SK-N-SH (cell line): ENCODE results near the gene CASKIN1. TPM values are rescaled to one million over a fixed set of nuclear protein-coding genes. Genes with fewer than 3 reads are reported as not detected.

Experiments used
- CTCF ChIA-PET: fragments of 300-600, 350-600 bp; formaldehyde crosslinking; extraction: SDS; loops from one replicate; lab custom pipeline; 2021; lab: Yijun Ruan, JAX
- POLR2A ChIA-PET: fragments of 350-600 bp; sonication (Branson Sonifier 250); formaldehyde crosslinking; extraction: SDS; loops from one replicate; lab custom pipeline; 2020; ENCODE audit warnings: antibody characterized with exemption, inconsistent platforms; lab: Yijun Ruan, JAX
- DNase-seq: peaks from one replicate; pipeline ENCODE4 v3.0.0; 2012
- H2AFZ ChIP-seq: fragments of 200-600 bp; sonication (generic); 2 replicates; pipeline ENCODE4 v1.8.1; 2016; ENCODE audit warnings: antibody characterized with exemption, mild to moderate bottlenecking, low read depth
- H3F3A ChIP-seq: fragments of 200-600 bp; sonication (generic); replicated peaks from 2 replicates; pipeline ENCODE3; 2016; ENCODE audit warnings: antibody characterized with exemption, mild to moderate bottlenecking; ENCODE audit not compliant: insufficient read depth
- H3K27ac ChIP-seq, 2 experiments: fragments of 200-500 bp in 1 of 2; fragments of 200-600 bp in 1 of 2; sonication (Bioruptor generic) in 1 of 2; sonication (generic), shearing (Covaris generic) in 1 of 2; 2 replicates each; pipeline versions ENCODE4 v1.5.1 to v1.6.1; 2014 to 2016; ENCODE audit warnings: low read depth in 2 of 2, inconsistent platforms in 1 of 2, low read length in 1 of 2, mild to moderate bottlenecking in 1 of 2, mixed read lengths in 1 of 2
- H3K27me3 ChIP-seq: fragments of 200-600 bp; sonication (generic), shearing (Covaris generic); 2 replicates; pipeline ENCODE4 v1.6.1; 2016; ENCODE audit warnings: mixed run types; ENCODE audit not compliant: insufficient read depth
- H3K36me3 ChIP-seq, 2 experiments: fragments of 200-500 bp in 1 of 2; fragments of 200-600 bp in 1 of 2; sonication (Bioruptor generic) in 1 of 2; sonication (generic) in 1 of 2; replicated peaks in 1 of 2; 2 replicates each; pipeline versions ENCODE3 to v1.5.1; 2014 to 2016; ENCODE audit warnings: low read length in 1 of 2, mild to moderate bottlenecking in 1 of 2; ENCODE audit not compliant: insufficient read depth in 2 of 2, control insufficient read depth in 1 of 2
- H3K4me1 ChIP-seq, 2 experiments: fragments of 200-500 bp in 1 of 2; fragments of 200-600 bp in 1 of 2; sonication (Bioruptor generic) in 1 of 2; sonication (generic), shearing (Covaris generic) in 1 of 2; 2 replicates each; pipeline versions ENCODE4 v1.5.1 to v1.6.1; 2014 to 2016; ENCODE audit warnings: low read depth in 1 of 2, low read length in 1 of 2, mixed run types in 1 of 2; ENCODE audit not compliant: insufficient read depth in 2 of 2, control insufficient read depth in 1 of 2
- H3K4me2 ChIP-seq: fragments of 200-600 bp; sonication (generic), shearing (Covaris generic); 2 replicates; pipeline ENCODE4 v1.6.1; 2017; ENCODE audit warnings: mixed run types
- H3K4me3 ChIP-seq, 2 experiments: fragments of 200-500 bp in 1 of 2; fragments of 200-600 bp in 1 of 2; sonication (Bioruptor generic) in 1 of 2; sonication (generic), shearing (Covaris generic) in 1 of 2; 2 replicates each; pipeline versions ENCODE4 v1.5.1 to v1.8.1; 2014 to 2016; ENCODE audit warnings: low read depth in 2 of 2, inconsistent platforms in 1 of 2, low read length in 1 of 2, mild to moderate bottlenecking in 1 of 2, mixed read lengths in 1 of 2, moderate library complexity in 1 of 2
- H3K79me2 ChIP-seq: fragments of 200-600 bp; sonication (generic); 2 replicates; pipeline ENCODE4 v1.8.1; 2017; ENCODE audit warnings: mild to moderate bottlenecking; ENCODE audit not compliant: insufficient read depth
- H3K9ac ChIP-seq: fragments of 200-600 bp; sonication (generic); 2 replicates; pipeline ENCODE4 v1.6.1; 2017; ENCODE audit warnings: mixed run types
- H3K9me2 ChIP-seq: fragments of 200-600 bp; sonication (generic); 2 replicates; pipeline ENCODE4 v1.6.1; 2017; ENCODE audit warnings: mixed run types
- H3K9me3 ChIP-seq: fragments of 200-600 bp; sonication (generic); 2 replicates; pipeline ENCODE4 v1.6.1; 2017; ENCODE audit warnings: mixed run types, mild to moderate bottlenecking, moderate library complexity
- H4K20me1 ChIP-seq: fragments of 200-600 bp; sonication (generic); 2 replicates; pipeline ENCODE4 v1.6.1; 2017; ENCODE audit warnings: mild to moderate bottlenecking, mixed run types; ENCODE audit not compliant: insufficient read depth
- CHD2 ChIP-seq: fragments of 150-350 bp; IDR thresholded peaks from 2 replicates; pipeline ENCODE4 v1.6.1; 2018; ENCODE audit warnings: low read length; ENCODE audit not compliant: partially characterized antibody
- EP300 ChIP-seq, 2 experiments: IDR thresholded peaks; 2 replicates each; pipeline versions ENCODE4 v1.4.0 to v1.6.1; 2012; ENCODE audit warnings: borderline replicate concordance in 1 of 2, low read depth in 1 of 2, low read length in 1 of 2
- EZH2phosphoT487 ChIP-seq: fragments of 200-600 bp; sonication (generic); IDR thresholded peaks from 2 replicates; pipeline ENCODE4 v1.6.1; 2017; ENCODE audit warnings: low read depth, mixed run types, mild to moderate bottlenecking, antibody characterized with exemption, moderate library complexity, borderline replicate concordance
- FOSL2 ChIP-seq: IDR thresholded peaks from 2 replicates; pipeline ENCODE4 v1.4.0; 2012; ENCODE audit warnings: low read depth, mild to moderate bottlenecking, moderate library complexity, borderline replicate concordance
- FOXJ3 ChIP-seq: sonication (generic); formaldehyde crosslinking; IDR thresholded peaks from 2 replicates; pipeline ENCODE4 v1.5.1; 2020; ENCODE audit warnings: mild to moderate bottlenecking, missing genetic modification reagents
- FOXM1 ChIP-seq: IDR thresholded peaks from 2 replicates; pipeline ENCODE4 v1.4.0; 2012; ENCODE audit warnings: low read depth, mild to moderate bottlenecking
- GABPA ChIP-seq: IDR thresholded peaks from 2 replicates; pipeline ENCODE4 v1.4.0; 2012; ENCODE audit warnings: low read depth, mild to moderate bottlenecking
- IRF3 ChIP-seq: fragments of 150-350 bp; IDR thresholded peaks from 2 replicates; pipeline ENCODE4 v1.6.1; 2016; ENCODE audit warnings: mild to moderate bottlenecking, low read depth, low read length
- JUND ChIP-seq: IDR thresholded peaks from 2 replicates; pipeline ENCODE4 v1.4.0; 2012
- MAX ChIP-seq: IDR thresholded peaks from 2 replicates; pipeline ENCODE4 v1.4.0; 2012; ENCODE audit warnings: low read depth
- NFIC ChIP-seq: IDR thresholded peaks from 2 replicates; pipeline ENCODE4 v1.4.0; 2012; ENCODE audit warnings: borderline replicate concordance
- PBX3 ChIP-seq: IDR thresholded peaks from 2 replicates; pipeline ENCODE4; 2012
- RCOR1 ChIP-seq: fragments of 150-350 bp; IDR thresholded peaks from 2 replicates; pipeline ENCODE4 v1.6.1; 2017; ENCODE audit warnings: antibody characterized with exemption, low read length
- RXRA ChIP-seq: IDR thresholded peaks from 2 replicates; pipeline ENCODE4 v1.4.0; 2012; ENCODE audit warnings: low read depth, mild to moderate bottlenecking, borderline replicate concordance
- SIN3A ChIP-seq: IDR thresholded peaks from 2 replicates; pipeline ENCODE4 v1.6.1; 2012; ENCODE audit warnings: low read depth, mild to moderate bottlenecking, low read length, moderate library complexity, borderline replicate concordance
- TEAD4 ChIP-seq: IDR thresholded peaks from 2 replicates; pipeline ENCODE4 v1.4.0; 2012; ENCODE audit warnings: mild to moderate bottlenecking, borderline replicate concordance; ENCODE audit not compliant: insufficient read depth
- USF1 ChIP-seq: IDR thresholded peaks from 2 replicates; pipeline ENCODE4 v1.4.0; 2012; ENCODE audit warnings: low read depth, borderline replicate concordance
- YY1 ChIP-seq: IDR thresholded peaks from 2 replicates; pipeline ENCODE4 v1.4.0; 2012; ENCODE audit warnings: low read depth, mild to moderate bottlenecking
- WGBS: methylation state at CpG from one replicate; pipeline ENCODE4 v1.1.6; 2017; ENCODE audit warnings: low lambda C conversion rate; 5-methylcytosine and 5-hydroxymethylcytosine counted together
- polyA plus RNA-seq, 3 experiments: library from polyadenylated mRNA; depleted of rRNA; stranded (reverse); fragments of >200 nt; gene quantifications; 2 replicates each; pipeline ENCODE4 v1.2.3, GENCODE V29; 2012
- TF ChIP-seq, protein P1 (sequence below): fragments of 150-350 bp; IDR thresholded peaks from 2 replicates; pipeline ENCODE4 v1.6.1; 2017; ENCODE audit warnings: antibody characterized with exemption, low read length, low read depth, borderline replicate concordance

The CASKIN1 gene
- polyA plus RNA-seq, 1 of the 3 experiments (the other 2 are of a cell fraction), result 1.7 TPM

DNA sequence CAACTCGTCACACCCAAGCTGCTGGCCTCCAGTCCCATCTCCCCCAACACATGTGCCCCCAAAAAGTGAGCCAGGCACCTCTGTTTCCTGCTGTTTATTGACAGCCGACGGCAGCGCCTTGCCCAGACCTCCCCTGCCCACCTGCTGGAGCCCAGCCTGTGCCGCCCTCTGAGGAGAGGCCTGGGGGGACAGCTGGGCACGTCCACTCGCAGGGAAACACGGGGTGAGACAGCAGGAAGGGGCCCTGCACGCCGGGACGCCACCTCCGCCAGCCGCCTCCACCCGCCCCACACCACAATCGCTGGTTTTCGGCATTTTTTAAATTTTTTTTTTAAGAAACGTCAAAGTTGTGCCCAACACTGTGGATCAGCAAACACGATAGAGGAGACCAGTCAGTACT is 19.3 kb downstream of the CASKIN1 start:
- no peak for DNase-seq
- H3K4me2 ChIP-seq, result no peak overlapping the region
- no peaks in the 10 kb centered on the region for H3K9me2 ChIP-seq
- H2AFZ ChIP-seq, result no peak overlapping the region
- H3F3A ChIP-seq, result no peaks in the 10 kb centered on the region
- no peaks in the 10 kb centered on the region for H3K79me2 ChIP-seq
- no peaks in the 10 kb centered on the region for H3K27me3 ChIP-seq
- peaks cover 0 to 51% of the 10 kb centered on the region in 2 experiments for H3K36me3 ChIP-seq
- no peaks in the 10 kb centered on the region for H4K20me1 ChIP-seq
- TF ChIP-seq RXRA (no peak), GABPA (no peak), YY1 (no peak), PBX3 (no peak), MAX (no peak), CHD2 (no peak), USF1 (no peak), FOXJ3 (no peak), FOXM1 (no peak), TEAD4 (no peak), FOSL2 (no peak), JUND (no peak), SIN3A (no peak), RCOR1 (no peak), NFIC (no peak), EP300 (IDR thresholded peaks at IDR 0.05; ENCODE audit: borderline replicate concordance in 1 of 2, low read depth in 1 of 2, low read length in 1 of 2) (no peak), IRF3 (no peak), EZH2phosphoT487 (no peak)
- TF ChIP-seq, protein P1, sequence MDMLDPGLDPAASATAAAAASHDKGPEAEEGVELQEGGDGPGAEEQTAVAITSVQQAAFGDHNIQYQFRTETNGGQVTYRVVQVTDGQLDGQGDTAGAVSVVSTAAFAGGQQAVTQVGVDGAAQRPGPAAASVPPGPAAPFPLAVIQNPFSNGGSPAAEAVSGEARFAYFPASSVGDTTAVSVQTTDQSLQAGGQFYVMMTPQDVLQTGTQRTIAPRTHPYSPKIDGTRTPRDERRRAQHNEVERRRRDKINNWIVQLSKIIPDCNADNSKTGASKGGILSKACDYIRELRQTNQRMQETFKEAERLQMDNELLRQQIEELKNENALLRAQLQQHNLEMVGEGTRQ, result no peak
- TF ChIP-seq, all 33 proteins: peak for 0
- WGBS, result 94% methylated on average over 16 of the region's 18 CpGs
- no peak overlapping the region for H3K27ac ChIP-seq
- no peaks in the 10 kb centered on the region for H3K9me3 ChIP-seq
- no peak overlapping the region for H3K9ac ChIP-seq
- H3K4me1 ChIP-seq, result no peaks in the 10 kb centered on the region
- CTCF ChIA-PET, result no interaction called here
- POLR2A ChIA-PET, result no interaction called here
- no peak overlapping the region for H3K4me3 ChIP-seq
